OCI-LY7 (cell line): ENCODE data around the gene RXFP3. TPM values are rescaled to one million over a fixed set of nuclear protein-coding genes. Genes with fewer than 3 reads are reported as not detected.

Experiments used
- BruUV-seq: library from RNA; stranded (reverse); fragments of 400-500 nt; replicated peaks from 2 replicates; lab custom pipeline; 2021; lab: Mats Ljungman, UMichigan
- CTCF ChIA-PET: fragments of 300-600 bp; sonication (Branson Sonifier 250); formaldehyde crosslinking; loops from one replicate; lab custom pipeline; 2022; ENCODE audit warnings: antibody characterized with exemption; ENCODE audit not compliant: unreplicated experiment; lab: Charles Lee
- POLR2A ChIA-PET: fragments of 300-600 bp; sonication (Branson Sonifier 250); formaldehyde crosslinking; loops from one replicate; lab custom pipeline; 2022; ENCODE audit warnings: antibody characterized with exemption; lab: Charles Lee
- DNase-seq: peaks from one replicate; pipeline ENCODE4 v3.0.0-alpha.2; 2015; ENCODE audit warnings: low spot score
- H2AFZ ChIP-seq: fragments of 200-600 bp; sonication (generic), shearing (Covaris generic); 2 replicates; pipeline ENCODE4 v1.6.1; 2014; ENCODE audit warnings: mild to moderate bottlenecking, antibody characterized with exemption, low read length, moderate library complexity
- H3K27ac ChIP-seq: fragments of 200-600 bp; sonication (generic); 2 replicates; pipeline ENCODE4 v1.5.1; 2014; ENCODE audit warnings: mixed run types, low read depth, mild to moderate bottlenecking, moderate library complexity, low read length, inconsistent platforms; ENCODE audit not compliant: poor library complexity, severe bottlenecking
- H3K36me3 ChIP-seq: fragments of 200-600 bp; sonication (generic); 2 replicates; pipeline ENCODE4 v1.6.1; 2014; ENCODE audit warnings: mild to moderate bottlenecking, antibody characterized with exemption, low read length, moderate library complexity, mixed read lengths; ENCODE audit not compliant: insufficient read depth
- H3K4me1 ChIP-seq: fragments of 200-600 bp; sonication (generic); 2 replicates; pipeline ENCODE4 v1.5.1; 2014; ENCODE audit warnings: mild to moderate bottlenecking, low read length; ENCODE audit not compliant: insufficient read depth, poor library complexity, severe bottlenecking
- H3K4me2 ChIP-seq: fragments of 200-600 bp; sonication (generic); 2 replicates; pipeline ENCODE4 v1.6.1; 2014; ENCODE audit warnings: mild to moderate bottlenecking, low read length
- H3K4me3 ChIP-seq: fragments of 200-600 bp; sonication (generic); 2 replicates; pipeline ENCODE4 v1.5.1; 2014; ENCODE audit warnings: mild to moderate bottlenecking, low read depth, low read length; ENCODE audit not compliant: poor library complexity, severe bottlenecking
- H3K79me2 ChIP-seq: fragments of 200-600 bp; sonication (generic); 2 replicates; pipeline ENCODE4 v1.6.1; 2016; ENCODE audit warnings: low read depth, mild to moderate bottlenecking, low read length, moderate library complexity, mixed read lengths; ENCODE audit not compliant: insufficient read depth
- H3K9me2 ChIP-seq: fragments of 200-600 bp; sonication (generic); 2 replicates; pipeline ENCODE4 v1.6.1; 2016; ENCODE audit warnings: mild to moderate bottlenecking, low read length, mixed read lengths; ENCODE audit not compliant: insufficient read depth
- H3K9me3 ChIP-seq: fragments of 200-600 bp; sonication (generic); 2 replicates; pipeline ENCODE4 v1.6.1; 2014; ENCODE audit warnings: mild to moderate bottlenecking, mixed run types, low read length, mixed read lengths
- H4K20me1 ChIP-seq: fragments of 200-600 bp; sonication (generic); 2 replicates; pipeline ENCODE4 v1.6.1; 2014; ENCODE audit warnings: mild to moderate bottlenecking, antibody characterized with exemption, low read length, moderate library complexity, mixed read lengths; ENCODE audit not compliant: insufficient read depth
- CTCF ChIP-seq: fragments of 200-600 bp; sonication (generic); conservative IDR thresholded peaks from 2 replicates; pipeline ENCODE4 v1.5.1; 2014; ENCODE audit warnings: mild to moderate bottlenecking, antibody characterized with exemption, low read length, moderate library complexity, mixed read lengths
- EZH2phosphoT487 ChIP-seq: fragments of 200-600 bp; sonication (generic); IDR thresholded peaks from 2 replicates; pipeline ENCODE4 v1.6.1; 2018; ENCODE audit warnings: low read depth, borderline replicate concordance, mild to moderate bottlenecking, mixed run types, antibody characterized with exemption, low read length, moderate library complexity, mixed read lengths
- intact Hi-C: fragments of 100-400 bp; cut with micrococcal nuclease; formaldehyde crosslinking; loops from one replicate; pipeline ENCODE4 v1.10.0; 2022; ENCODE audit not compliant: unreplicated experiment
- total RNA-seq, 2 experiments: library from RNA; depleted of rRNA in 1 of 2; stranded (reverse); fragments of >200 nt in 1 of 2; shearing (Covaris generic) in 1 of 2; gene quantifications; 2 replicates each; pipeline ENCODE4 v1.2.3, GENCODE V29; 2014 to 2022

The RXFP3 gene
- total RNA-seq, 2 experiments from 2014 or later: not detected

DNA sequence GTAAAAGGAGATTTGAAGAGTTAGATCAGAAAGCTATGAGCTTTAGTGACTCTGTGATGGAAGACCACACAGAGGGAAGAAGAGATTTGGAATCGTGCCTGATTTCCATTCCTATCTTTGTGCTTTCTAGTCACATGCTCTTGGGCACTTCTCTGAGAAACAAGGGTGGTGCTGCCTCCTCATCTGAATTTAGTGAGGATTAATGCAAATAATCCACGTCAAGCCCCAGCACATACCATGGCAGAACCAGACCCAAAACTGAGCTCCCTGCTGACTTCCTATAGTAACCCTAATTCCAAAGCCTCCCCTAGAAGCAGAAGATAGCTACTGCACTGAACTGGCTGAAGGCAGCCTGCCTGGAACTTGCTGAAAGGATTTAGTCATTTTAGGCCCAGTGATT lies 30.6 kb downstream of the RXFP3 start:
- no peak overlapping the region for H2AFZ ChIP-seq
- no peak overlapping the region for H3K4me3 ChIP-seq
- no peaks in the 10 kb centered on the region for H4K20me1 ChIP-seq
- H3K4me2 ChIP-seq: no peak overlapping the region
- ChIA-PET CTCF (no interaction called here), POLR2A (no interaction called here)
- H3K79me2 ChIP-seq: no peaks in the 10 kb centered on the region
- H3K27ac ChIP-seq: no peak overlapping the region
- H3K4me1 ChIP-seq: no peaks in the 10 kb centered on the region
- no peaks in the 10 kb centered on the region for H3K36me3 ChIP-seq
- no peak for DNase-seq
- TF ChIP-seq EZH2phosphoT487 (no peak), CTCF (no peak)
- H3K9me3 ChIP-seq: no peaks in the 10 kb centered on the region
- BruUV-seq: no TSS peak
- intact Hi-C loops: no loop called here
- no peaks in the 10 kb centered on the region for H3K9me2 ChIP-seq

- DNase-seq: no peak
- Histone ChIP-seq H3K79me2 (no peaks in the 10 kb centered on the region), H3K4me2 (no peak overlapping the region), H3K9me2 (no peaks in the 10 kb centered on the region), H4K20me1 (no peaks in the 10 kb centered on the region), H3K4me1 (no peaks in the 10 kb centered on the region), H2AFZ (no peak overlapping the region), H3K4me3 (no peak overlapping the region), H3K27ac (no peak overlapping the region), H3K36me3 (no peaks in the 10 kb centered on the region), H3K9me3 (no peaks in the 10 kb centered on the region)
- BruUV-seq: no TSS peak
- intact Hi-C loops: no loop called here
- POLR2A ChIA-PET: interaction anchor here (0.6 to 0.7 kb wide), 2 partner anchors 96 to 458 kb away, joined by 3 read pairs; no protein-coding TSS in a partner anchor
- TF ChIP-seq EZH2phosphoT487: no peak
- TF ChIP-seq CTCF: no peak
- CTCF ChIA-PET: no interaction called here
Observed at GRCh38 chr5:33968211-33969005, 32.2 kb downstream of the RXFP3 start.
